Stimulated activated CD4-positive, alpha-beta T cell treated with anti-CD3 and anti-CD28 coated beads, TNF-alpha, amount 100 ng/mL, for 24 hours (primary cell): ENCODE measurements around the gene RBFOX1.

Experiments
- DNase-seq, 3 experiments: peaks; one replicate each; pipeline ENCODE4 v3.0.0-alpha.2; 2020; ENCODE audit warnings: low read depth in 3 of 3

The RBFOX1 gene

DNA sequence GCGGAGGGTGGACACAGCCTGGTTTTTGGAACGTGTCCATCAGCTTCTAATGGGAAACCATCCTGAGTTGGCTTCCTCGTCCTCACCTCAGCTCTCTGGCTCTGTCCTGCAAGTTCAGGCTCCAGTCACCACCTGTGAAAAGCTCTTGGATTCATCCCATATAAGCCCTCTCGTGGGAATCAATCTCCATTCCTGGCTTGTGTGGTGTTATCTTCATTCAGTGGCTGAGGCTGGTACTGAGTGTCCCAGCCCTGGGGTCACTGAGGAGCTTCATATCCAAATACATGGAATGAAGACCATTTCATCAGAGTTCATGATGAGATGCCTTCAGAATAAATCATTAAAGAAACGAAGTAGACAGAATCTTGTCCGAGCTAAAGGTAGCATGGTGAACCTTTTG is 189.2 kb downstream of the RBFOX1 start:
- no peak for DNase-seq

DNA sequence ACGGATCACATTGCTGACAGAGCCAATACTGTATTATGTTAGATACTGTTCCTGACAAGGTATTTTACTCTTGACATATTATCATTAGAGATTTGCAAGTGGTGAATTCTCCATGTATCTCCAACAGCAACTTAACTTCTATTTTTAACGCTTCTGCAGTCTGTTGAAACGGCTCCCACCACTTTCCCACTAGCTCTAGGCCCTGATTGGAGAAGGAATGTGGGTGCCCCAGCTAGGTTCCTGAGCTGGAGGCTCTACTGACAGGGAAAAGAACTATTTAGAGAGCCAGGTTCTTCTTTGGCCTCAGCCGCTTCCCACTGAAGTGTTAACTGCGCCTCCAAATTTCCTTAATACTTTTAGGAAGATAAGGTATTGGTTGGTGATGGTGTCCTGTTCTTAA is 191.8 kb downstream of the RBFOX1 start:
- no peak for DNase-seq

GRCh38 chr16:7526736-7527135 is 194.1 kb downstream of the RBFOX1 start:
- no peak for DNase-seq

DNA sequence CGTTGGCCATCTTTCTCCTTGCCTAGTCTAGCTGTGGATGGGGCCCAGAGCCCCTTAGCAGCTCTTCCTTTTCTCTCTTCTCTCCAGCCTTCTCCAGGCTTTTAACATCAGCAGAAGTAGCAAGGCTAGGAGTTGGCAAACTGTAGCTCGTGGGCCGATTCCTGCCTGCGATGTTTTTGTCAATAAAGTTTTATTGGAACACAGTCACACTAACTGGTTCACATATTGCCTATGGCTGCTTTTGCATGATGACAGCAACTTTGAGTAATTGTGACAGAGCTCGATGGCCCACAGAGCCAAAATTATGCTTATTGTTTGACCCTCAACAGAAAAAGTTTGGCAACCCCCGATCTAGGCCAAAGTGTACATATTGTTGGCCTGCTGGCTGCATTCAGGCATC is 199.9 kb downstream of the RBFOX1 start:
- no peak for DNase-seq

- DNase-seq = no peak
Observed at GRCh38 chr16:7534749-7535148, 202.1 kb downstream of the RBFOX1 start.

- DNase-seq = no peak
Observed at GRCh38 chr16:7541026-7541425, 208.4 kb downstream of the RBFOX1 start.

- DNase-seq = no peak
Observed at GRCh38 chr16:7545251-7545650, 212.6 kb downstream of the RBFOX1 start.

GRCh38 chr16:7546948-7547347 is 214.3 kb downstream of the RBFOX1 start:
- DNase-seq = no peak

- DNase-seq = no peak
Observed at GRCh38 chr16:7547736-7548135, 215.1 kb downstream of the RBFOX1 start.

- DNase-seq = no peak
Observed at GRCh38 chr16:7548796-7549318, 216.2 kb downstream of the RBFOX1 start.

DNA sequence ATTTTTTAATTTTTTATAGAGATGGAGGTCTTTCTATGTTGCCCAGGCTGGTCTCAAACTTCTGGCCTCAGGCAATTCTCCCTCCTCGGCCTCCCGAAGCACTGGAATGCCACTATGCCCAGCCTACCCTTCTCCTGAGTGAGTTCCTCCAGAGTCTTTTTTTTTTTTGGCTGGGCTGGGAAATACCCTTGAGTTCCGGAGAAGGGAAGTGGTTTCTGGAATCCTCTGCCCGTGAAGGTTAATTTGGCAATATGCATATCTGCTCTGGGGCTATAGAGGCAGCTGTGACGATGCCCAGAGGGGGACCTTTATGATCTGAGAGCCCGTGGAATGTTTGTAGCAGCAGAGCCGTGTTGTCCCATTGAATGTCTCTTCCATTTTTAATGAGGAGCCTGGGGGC is 217.5 kb downstream of the RBFOX1 start:
- DNase-seq = no peak

DNA sequence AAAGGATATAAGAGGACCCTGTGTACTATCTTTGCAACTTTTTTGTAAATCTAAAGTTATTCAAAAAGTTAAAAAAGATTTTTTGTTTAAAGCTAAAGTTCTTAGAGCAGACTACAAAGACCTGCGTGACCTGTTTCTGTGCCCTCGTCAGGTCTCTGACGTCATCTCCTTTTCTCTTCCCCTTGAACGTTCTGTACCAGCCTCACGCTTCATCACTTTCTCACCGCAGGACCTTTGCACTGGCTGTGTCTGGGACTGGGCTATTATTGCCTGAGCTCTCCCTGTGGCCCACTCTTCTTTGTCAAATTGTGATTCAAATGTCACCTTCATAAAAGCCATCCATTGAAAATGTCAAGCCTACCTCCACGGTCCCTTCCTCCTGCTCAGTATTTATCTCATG is 222.8 kb downstream of the RBFOX1 start:
- DNase-seq = no peak

- no peak for DNase-seq
Observed at GRCh38 chr16:7561908-7562405, 229.3 kb downstream of the RBFOX1 start.

DNA sequence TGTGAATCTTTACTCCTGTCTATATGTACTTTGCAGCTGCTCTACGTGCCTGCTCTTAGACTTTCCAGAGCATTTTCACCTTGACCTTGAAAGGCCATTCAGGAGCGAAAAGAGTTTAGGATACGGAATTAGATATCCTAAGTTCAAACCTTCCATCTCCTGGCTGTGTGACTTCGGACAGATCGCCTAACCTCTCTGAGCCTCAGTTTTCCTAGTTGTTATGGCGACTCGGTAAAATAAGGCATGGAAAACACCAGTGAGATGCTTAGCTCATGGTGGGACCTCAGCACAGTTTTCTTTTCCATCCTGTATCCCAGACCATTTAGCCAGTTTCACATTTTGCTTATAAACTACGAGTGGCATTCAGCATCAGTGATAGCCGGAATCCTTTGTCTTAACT is 233.7 kb downstream of the RBFOX1 start:
- DNase-seq = no peak

DNA sequence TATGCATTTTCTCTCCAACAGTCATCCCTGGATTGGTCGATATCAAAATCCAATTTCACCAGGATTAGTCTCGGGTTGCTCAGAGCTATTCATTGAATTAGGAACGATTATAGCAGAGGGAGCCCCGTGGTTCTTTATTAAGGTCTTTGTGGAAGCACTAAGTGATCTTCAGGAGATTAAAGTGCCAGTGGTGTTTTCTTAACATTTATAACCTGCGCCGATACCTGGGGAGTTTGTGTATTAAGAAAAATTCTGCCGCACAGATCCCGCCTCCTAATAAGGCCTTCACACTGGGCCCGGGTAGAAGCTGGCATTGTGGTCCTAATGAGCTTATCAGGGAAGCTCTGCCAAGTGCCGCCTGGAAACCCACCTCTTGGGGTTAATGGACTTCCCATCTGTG is 238.7 kb downstream of the RBFOX1 start:
- no peak for DNase-seq

DNA sequence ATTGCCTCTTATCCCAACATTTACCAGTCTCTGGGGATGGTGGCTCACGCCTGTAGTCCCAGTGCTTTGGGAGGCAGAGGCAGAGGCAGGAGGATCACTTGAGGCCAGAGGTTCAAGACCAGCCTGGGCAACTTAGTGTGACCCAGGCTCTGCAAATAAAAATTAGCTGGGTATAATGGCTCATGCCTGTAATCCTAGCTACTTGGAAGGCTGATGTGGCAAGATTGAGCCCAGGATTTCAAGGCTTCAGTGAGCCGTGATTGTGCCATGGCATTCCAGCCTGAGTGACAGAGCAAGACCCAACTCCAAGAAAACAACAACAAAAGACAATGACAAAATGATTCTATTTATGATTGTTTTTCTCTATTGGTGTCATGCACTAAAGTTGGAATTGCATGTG is 244.9 kb downstream of the RBFOX1 start:
- no peak for DNase-seq

DNA sequence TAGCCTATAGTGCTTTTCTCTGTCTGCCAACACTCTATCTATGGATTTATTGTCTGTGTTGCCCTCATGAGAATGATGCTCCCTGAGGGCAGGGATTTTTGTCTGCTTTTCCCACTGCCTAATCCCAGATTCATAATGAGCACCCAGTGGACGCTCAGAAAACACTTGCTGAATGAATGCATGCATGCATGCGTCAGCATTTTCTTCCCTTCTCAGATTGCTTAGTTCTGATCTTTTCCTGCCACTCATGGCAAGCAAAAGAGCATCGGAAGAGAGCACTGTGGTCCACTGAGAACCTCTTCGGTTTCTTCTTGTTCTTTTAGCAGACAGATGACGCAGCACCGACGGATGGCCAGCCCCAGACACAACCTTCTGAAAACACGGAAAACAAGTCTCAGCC is 246.8 kb downstream of the RBFOX1 start:
- DNase-seq = no peak

DNA sequence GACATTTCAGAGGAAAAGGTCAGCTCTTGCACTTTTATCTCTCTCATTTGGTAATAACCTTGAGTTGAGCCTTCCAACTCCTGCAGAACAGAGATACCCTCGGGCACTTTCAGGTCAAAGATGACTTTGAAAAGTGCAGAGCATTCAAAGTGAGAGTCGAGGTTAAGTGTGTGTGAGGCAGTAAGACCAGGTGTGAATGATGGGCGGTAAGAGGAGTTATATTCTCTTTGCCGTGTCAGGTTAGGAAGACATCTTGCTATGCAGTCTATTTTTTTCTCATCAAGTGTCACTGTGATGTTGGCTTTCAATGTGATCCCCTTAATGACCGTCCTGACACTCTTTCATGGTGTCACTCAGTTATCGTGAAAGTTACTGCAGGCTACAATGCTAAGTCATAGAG is 248.5 kb downstream of the RBFOX1 start:
- DNase-seq = no peak

DNA sequence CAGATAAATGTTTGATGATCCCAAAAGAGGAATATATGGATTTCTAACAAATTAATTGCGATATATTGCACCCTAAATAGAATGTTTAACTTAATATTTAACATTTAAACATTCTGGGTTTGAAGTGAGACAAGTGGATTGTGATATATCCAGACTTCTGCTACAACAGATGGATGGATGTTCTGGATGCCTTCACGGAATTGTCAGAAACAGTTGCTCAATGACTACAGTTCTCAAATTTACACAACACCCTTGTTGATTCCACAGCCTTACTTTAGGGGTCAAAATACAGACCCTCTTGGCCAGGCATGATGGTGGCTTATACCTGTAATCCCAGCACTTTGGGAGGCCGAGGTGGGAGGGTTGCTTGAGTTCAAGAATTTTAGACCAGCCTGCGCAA is 250.8 kb downstream of the RBFOX1 start:
- no peak for DNase-seq

DNA sequence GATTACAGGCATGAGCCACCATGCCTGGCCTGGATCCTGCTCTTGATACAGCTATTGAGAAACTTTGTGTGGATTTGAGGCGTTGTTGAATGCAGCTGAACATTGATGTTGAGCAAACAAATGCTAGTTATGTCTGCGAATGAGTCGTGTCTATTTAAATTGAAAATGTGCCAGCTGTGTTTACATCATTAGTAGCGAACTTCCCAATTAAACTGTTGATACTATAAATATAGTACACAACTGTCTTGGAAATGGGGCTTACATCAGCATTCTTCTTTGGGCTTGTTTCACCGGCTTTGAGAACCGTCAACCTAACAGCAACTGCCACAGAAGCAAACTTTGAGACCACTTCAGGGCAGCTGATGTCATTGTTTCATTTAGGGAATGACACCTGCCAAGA is 251.9 kb downstream of the RBFOX1 start:
- no peak for DNase-seq

DNA sequence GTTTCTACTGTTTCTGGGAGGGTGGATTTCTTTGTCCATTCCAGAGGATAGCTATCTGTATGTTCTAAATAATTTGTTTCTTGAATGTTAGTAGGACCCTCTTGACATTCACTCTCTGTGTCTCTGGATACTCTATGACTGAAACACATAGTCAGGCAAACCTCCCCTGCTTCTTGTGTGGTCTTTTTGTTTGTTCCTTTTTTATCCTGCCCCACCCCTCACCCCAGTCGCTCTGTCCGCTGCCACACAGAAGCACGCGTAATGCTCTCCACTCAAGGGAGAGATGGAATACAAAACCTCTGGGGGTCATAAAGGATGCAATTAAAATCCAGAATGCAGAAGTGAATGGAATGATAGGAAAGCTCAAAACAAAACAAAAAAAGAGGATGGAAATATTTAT is 253.1 kb downstream of the RBFOX1 start:
- DNase-seq = no peak

GRCh38 chr16:7590934-7591333 is 258.3 kb downstream of the RBFOX1 start:
- DNase-seq = no peak

DNA sequence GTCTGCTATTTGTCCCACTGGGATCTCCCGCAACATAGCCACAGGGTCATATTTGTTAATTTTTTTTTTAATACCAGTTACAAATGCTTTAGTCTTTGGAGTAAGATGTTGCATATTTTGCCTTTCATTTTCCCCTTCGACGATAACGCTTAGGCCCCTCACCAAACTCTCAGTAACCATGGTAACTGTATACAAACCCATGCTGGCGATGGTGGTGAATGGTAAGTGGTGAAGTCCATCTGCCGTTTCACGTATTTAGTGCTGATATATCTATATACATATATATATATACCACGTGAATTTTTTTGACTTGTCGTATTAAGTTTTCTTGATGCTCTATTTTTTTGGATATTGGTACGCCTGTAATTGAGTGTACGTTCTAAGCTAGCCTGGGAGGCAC is 263.7 kb downstream of the RBFOX1 start:
- no peak for DNase-seq

- no peak for DNase-seq
Observed at GRCh38 chr16:7597677-7598076, 265.0 kb downstream of the RBFOX1 start.

DNA sequence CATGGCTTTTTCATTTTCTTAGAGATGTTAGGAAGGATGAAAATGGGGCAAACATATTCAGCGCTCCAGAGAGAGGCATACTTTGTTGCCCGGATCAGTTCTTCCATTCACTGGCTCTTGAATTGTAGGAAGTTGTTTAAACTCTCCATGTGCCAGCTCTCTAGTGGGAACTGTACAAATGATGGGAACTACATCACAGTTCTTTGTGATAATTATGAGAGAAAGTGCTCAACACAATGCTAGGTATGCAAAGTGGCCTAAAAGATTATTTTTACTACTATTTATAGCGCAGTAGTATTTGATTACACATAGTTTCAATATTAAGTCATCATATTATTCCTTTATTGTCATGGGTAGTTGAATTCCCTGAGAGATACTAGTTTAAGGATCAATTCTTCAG is 268.5 kb downstream of the RBFOX1 start:
- no peak for DNase-seq
